ENCODE measurements around the gene C1orf159. TPM values are rescaled to one million over a fixed set of nuclear protein-coding genes. Genes with fewer than 3 reads are reported as not detected.

The C1orf159 gene
- total and polyA plus RNA-seq, 2 experiments from 2014 or later, result 21.7 to 36.2 TPM

GRCh38 chr1:1148061-1148460 lies 32.2 kb upstream of the C1orf159 start:
- Histone ChIP-seq H3K27me3 (no peaks in the 10 kb centered on the region), H3K27ac (no peak overlapping the region), H3K4me1 (ENCODE audit: low read depth) (no peaks in the 10 kb centered on the region), H3K36me3 (no peaks in the 10 kb centered on the region), H3K9me3 (ENCODE audit: low read depth) (no peaks in the 10 kb centered on the region), H3K4me3 (no peak overlapping the region)
- no peak for DNase-seq (ENCODE audit: low read depth in 1 of 2, low spot score in 1 of 2)
- no peak for TF ChIP-seq CTCF (IDR thresholded peaks at IDR 0.05; ENCODE audit: low read depth, low read length)

- no peaks in the 10 kb centered on the region for H3K27me3 ChIP-seq
- no peak overlapping the region for H3K27ac ChIP-seq
- TF ChIP-seq CTCF (IDR thresholded peaks at IDR 0.05; ENCODE audit: low read depth, low read length), result no peak
- no peaks in the 10 kb centered on the region for H3K9me3 ChIP-seq (ENCODE audit: low read depth)
- no peaks in the 10 kb centered on the region for H3K36me3 ChIP-seq
- no peak for DNase-seq (ENCODE audit: low read depth in 1 of 2, low spot score in 1 of 2)
- no peak overlapping the region for H3K4me3 ChIP-seq
- no peaks in the 10 kb centered on the region for H3K4me1 ChIP-seq (ENCODE audit: low read depth)
Observed at GRCh38 chr1:1146596-1146995, 30.7 kb upstream of the C1orf159 start.

- Histone ChIP-seq H3K4me3 (no peak overlapping the region), H3K9me3 (ENCODE audit: low read depth) (no peaks in the 10 kb centered on the region), H3K4me1 (ENCODE audit: low read depth) (no peaks in the 10 kb centered on the region), H3K27me3 (no peaks in the 10 kb centered on the region), H3K27ac (no peak overlapping the region), H3K36me3 (no peaks in the 10 kb centered on the region)
- no peak for DNase-seq (ENCODE audit: low read depth in 1 of 2, low spot score in 1 of 2)
- no peak for TF ChIP-seq CTCF (IDR thresholded peaks at IDR 0.05; ENCODE audit: low read depth, low read length)
Observed at GRCh38 chr1:1146026-1146425, 30.1 kb upstream of the C1orf159 start.

- H3K9me3 ChIP-seq (ENCODE audit: low read depth), result no peaks in the 10 kb centered on the region
- H3K4me3 ChIP-seq, result no peak overlapping the region
- no peak for TF ChIP-seq CTCF (IDR thresholded peaks at IDR 0.05; ENCODE audit: low read depth, low read length)
Observed at GRCh38 chr1:1145547-1145914, 29.6 kb upstream of the C1orf159 start.

GRCh38 chr1:1144843-1145546 lies 29.1 kb upstream of the C1orf159 start:
- Histone ChIP-seq H3K27me3 (no peaks in the 10 kb centered on the region), H3K27ac (no peak overlapping the region), H3K36me3 (no peaks in the 10 kb centered on the region), H3K4me3 (no peak overlapping the region), H3K4me1 (ENCODE audit: low read depth) (no peaks in the 10 kb centered on the region), H3K9me3 (ENCODE audit: low read depth) (no peaks in the 10 kb centered on the region)
- TF ChIP-seq CTCF (IDR thresholded peaks at IDR 0.05; ENCODE audit: low read depth, low read length), result no peak
- DNase-seq (ENCODE audit: low read depth in 1 of 2, low spot score in 1 of 2), result no peak

More at GRCh38 chr1:1145547-1145914, 29.6 kb upstream of the C1orf159 start:
- DNase-seq (ENCODE audit: low read depth in 1 of 2, low spot score in 1 of 2), result no peak
- H3K4me1 ChIP-seq (ENCODE audit: low read depth), result no peaks in the 10 kb centered on the region
- no peaks in the 10 kb centered on the region for H3K36me3 ChIP-seq
- H3K27ac ChIP-seq, result no peak overlapping the region
- no peaks in the 10 kb centered on the region for H3K27me3 ChIP-seq
